Endothelial cell of umbilical vein (primary cell): ENCODE measurements around the gene NFATC2. TPM values are rescaled to one million over a fixed set of nuclear protein-coding genes. Genes with fewer than 3 reads are reported as not detected.

Experiments used
- BruUV-seq: library from RNA; stranded (reverse); fragments of 400-500 nt; replicated peaks from 2 replicates; lab custom pipeline; 2021; lab: Mats Ljungman, UMichigan
- CTCF ChIA-PET: fragments of 300-600, 350-600 bp; sonication (Branson Sonifier 250); formaldehyde crosslinking; loops from one replicate; lab custom pipeline; 2021; ENCODE audit warnings: antibody characterized with exemption, inconsistent platforms; lab: Charles Lee
- POLR2A ChIA-PET: fragments of 300-600, 350-600 bp; sonication (Branson Sonifier 250); formaldehyde crosslinking; loops from one replicate; lab custom pipeline; 2021; ENCODE audit warnings: antibody characterized with exemption, inconsistent platforms; lab: Charles Lee
- DNase-seq: peaks from one replicate; pipeline ENCODE4 v3.0.0-alpha.2; 2011; ENCODE audit warnings: low read depth, low spot score
- FAIRE-seq: peaks from 2 replicates; lab custom pipeline; 2011; peaks lifted over from hg19 to GRCh38; lab: Jason Lieb, UNC
- H2AFZ ChIP-seq: 2 replicates; pipeline ENCODE4 v1.6.0; 2012; ENCODE audit warnings: low read depth, low read length, control low read depth, inconsistent platforms
- H3K27ac ChIP-seq: 2 replicates; pipeline ENCODE4 v1.5.1; 2011; ENCODE audit warnings: low read depth, mild to moderate bottlenecking, control low read depth, low read length, moderate library complexity; ENCODE audit not compliant: insufficient read depth
- H3K27me3 ChIP-seq, 2 experiments: 2 replicates each; pipeline versions ENCODE4 v1.6.0 to v1.6.1; 2011; ENCODE audit warnings: low read length in 2 of 2, mixed read lengths in 1 of 2; ENCODE audit not compliant: control insufficient read depth in 2 of 2, insufficient read depth in 2 of 2
- H3K36me3 ChIP-seq, 2 experiments: 2 replicates in 1 of 2; 3 replicates in 1 of 2; pipeline ENCODE4 v1.5.1; 2011; ENCODE audit warnings: low read length in 2 of 2, mild to moderate bottlenecking in 1 of 2, moderate library complexity in 1 of 2; ENCODE audit not compliant: control insufficient read depth in 2 of 2, insufficient read depth in 2 of 2; ENCODE audit errors: extremely low read depth in 1 of 2
- H3K4me1 ChIP-seq: 3 replicates; pipeline ENCODE4 v1.5.1; 2011; ENCODE audit warnings: mild to moderate bottlenecking, low read length; ENCODE audit not compliant: control insufficient read depth, insufficient read depth; ENCODE audit errors: extremely low read depth
- H3K4me2 ChIP-seq: 2 replicates; pipeline ENCODE4 v1.6.1; 2011; ENCODE audit warnings: low read length, control low read depth, mixed read lengths; ENCODE audit not compliant: insufficient read depth
- H3K4me3 ChIP-seq, 3 experiments: fragments of 200-600 bp in 1 of 3; sonication (generic), shearing (Covaris generic) in 1 of 3; replicated peaks in 1 of 3; 2 replicates each; pipeline ENCODE4 v1.5.1; 2011 to 2016; ENCODE audit warnings: control low read depth in 3 of 3, low read length in 3 of 3, mild to moderate bottlenecking in 2 of 3, inconsistent platforms in 1 of 3, low read depth in 1 of 3, moderate library complexity in 1 of 3; ENCODE audit not compliant: insufficient read depth in 1 of 3
- H3K79me2 ChIP-seq: 2 replicates; pipeline ENCODE4 v1.6.0; 2012; ENCODE audit warnings: low read length, inconsistent platforms; ENCODE audit not compliant: control insufficient read depth, insufficient read depth
- H3K9ac ChIP-seq: replicated peaks from 2 replicates; pipeline ENCODE3; 2011; ENCODE audit warnings: low read length, control low read depth; ENCODE audit not compliant: insufficient read depth; ENCODE audit errors: extremely low read depth
- H3K9me1 ChIP-seq: replicated peaks from 3 replicates; pipeline ENCODE4 v1.6.0; 2011; ENCODE audit warnings: mild to moderate bottlenecking, low read length; ENCODE audit not compliant: control insufficient read depth, insufficient read depth; ENCODE audit errors: extremely low read depth
- H3K9me3 ChIP-seq: replicated peaks from 2 replicates; pipeline ENCODE4 v1.5.1; 2012; ENCODE audit warnings: low read length, inconsistent platforms; ENCODE audit not compliant: control insufficient read depth, insufficient read depth
- H4K20me1 ChIP-seq: replicated peaks from 2 replicates; pipeline ENCODE3; 2011; ENCODE audit warnings: mild to moderate bottlenecking, low read length; ENCODE audit not compliant: control insufficient read depth, insufficient read depth; ENCODE audit errors: extremely low read depth
- CTCF ChIP-seq, 2 donors: IDR thresholded peaks; 1 replicate in 1 of 2; 2 replicates in 1 of 2; pipeline ENCODE4 v1.5.1; 2011; ENCODE audit warnings: low read length in 2 of 2, mild to moderate bottlenecking in 2 of 2, moderate library complexity in 2 of 2, control low read depth in 1 of 2, inconsistent platforms in 1 of 2, low read depth in 1 of 2; ENCODE audit not compliant: insufficient read depth in 1 of 2; ENCODE audit errors: extremely low read depth in 1 of 2
- EZH2 ChIP-seq: IDR thresholded peaks from 2 replicates; pipeline ENCODE4 v1.6.1; 2012; ENCODE audit warnings: borderline replicate concordance, low read depth, mild to moderate bottlenecking, moderate library complexity, low read length, inconsistent platforms; ENCODE audit not compliant: severe bottlenecking
- FOS ChIP-seq: IDR thresholded peaks from 2 replicates; pipeline ENCODE4 v1.6.1; 2011; ENCODE audit warnings: mild to moderate bottlenecking, low read length, moderate library complexity, borderline replicate concordance; ENCODE audit not compliant: insufficient read depth
- GATA2 ChIP-seq: IDR thresholded peaks from 2 replicates; pipeline ENCODE4 v1.7.0; 2011; ENCODE audit warnings: low read depth, mild to moderate bottlenecking, moderate library complexity, mixed read lengths, low read length; ENCODE audit not compliant: insufficient read length, insufficient read depth
- JUN ChIP-seq: IDR thresholded peaks from 2 replicates; pipeline ENCODE4 v1.6.1; 2011; ENCODE audit warnings: borderline replicate concordance, low read depth; ENCODE audit not compliant: insufficient read length, insufficient read depth
- MAX ChIP-seq: IDR thresholded peaks from 2 replicates; pipeline ENCODE4 v1.6.1; 2011; ENCODE audit not compliant: insufficient read depth, insufficient read length
- MYC ChIP-seq: IDR thresholded peaks from one replicate; pipeline ENCODE4 v1.6.1; 2011; ENCODE audit warnings: mild to moderate bottlenecking, low read depth, low read length
- POLR2A ChIP-seq: IDR thresholded peaks from 2 replicates; pipeline ENCODE4 v1.6.1; 2012; ENCODE audit warnings: low read depth, mild to moderate bottlenecking, control low read depth, low read length
- POLR2AphosphoS5 ChIP-seq: IDR thresholded peaks from 2 replicates; pipeline ENCODE4 v1.6.1; 2012; ENCODE audit warnings: low read depth, mild to moderate bottlenecking, control low read depth, low read length, moderate library complexity; ENCODE audit not compliant: insufficient read depth
- dilution Hi-C: fragments of 300-500 bp; cut with MboI; formaldehyde crosslinking; loops from one replicate; pipeline ENCODE4 v1.15.0; 2019; ENCODE audit warnings: low sequenced_read_pairs; ENCODE audit not compliant: extremely low pct_ligation_motif_present
- intact Hi-C: fragments of 100-400 bp; cut with micrococcal nuclease; formaldehyde crosslinking; loops from one replicate; pipeline ENCODE4 v1.10.0; 2022
- polyA plus RNA-seq, 4 experiments: library from polyadenylated mRNA; depleted of rRNA in 3 of 4; stranded (reverse) in 3 of 4; unstranded in 1 of 4; fragments of >200 nt; gene quantifications; 2 replicates each; pipeline versions ENCODE4 v1.2.1 to v1.2.3, GENCODE V29; 2011 to 2012; ENCODE audit warnings: missing spikeins in 1 of 4
- total RNA-seq: library from RNA; stranded (reverse); gene quantifications from 2 replicates; pipeline ENCODE4 v1.2.3, GENCODE V29; 2021

NFATC2 gene
- total and polyA plus RNA-seq, 2 donors (not counting 3 experiments of a cell fraction or from before 2014, with no cell fraction given), result 3.1 to 13.0 TPM

- dilution Hi-C loops (no loop called here), intact Hi-C loops (loop anchor here (1.0 to 2.0 kb wide), 8 partner anchors 9 to 184 kb away; partner anchors contain the start of gene NFATC2)
- Histone ChIP-seq H3K9ac (peak overlapping the region; percentile 54), H4K20me1 (no peaks in the 10 kb centered on the region), H3K9me3 (no peaks in the 10 kb centered on the region), H3K27ac (peak overlapping the region; percentile 83), H3K4me1 (peaks cover 20% of the 10 kb centered on the region), H2AFZ (no peak overlapping the region), H3K9me1 (no peaks in the 10 kb centered on the region), H3K4me2 (peak overlapping the region; percentile 47), H3K36me3 (peaks cover 0 to 1% of the 10 kb centered on the region in 2 experiments), H3K79me2 (no peaks in the 10 kb centered on the region), H3K4me3 (no peak overlapping the region), H3K27me3 (no peaks in the 10 kb centered on the region)
- TF ChIP-seq GATA2 (no peak), POLR2AphosphoS5 (no peak), CTCF (IDR thresholded peaks at IDR 0.05; ENCODE audit: extremely low read depth in 1 of 2, insufficient read depth in 1 of 2, low read depth in 1 of 2, low read length in 2 of 2) (no peak), EZH2 (no peak), FOS (no peak), POLR2A (no peak), MYC (no peak), JUN (no peak), MAX (no peak)
- FAIRE-seq (no peak), DNase-seq (no peak)
- ChIA-PET CTCF (interaction anchor here (0.9 to 1.8 kb wide), 12 partner anchors 9 to 460 kb away, joined by 3 to 24 read pairs (median 5); partner anchors contain the start of gene NFATC2), POLR2A (interaction anchor here (0.6 kb wide), 1 partner anchor 214 kb away, joined by 9 read pairs; no protein-coding TSS in a partner anchor)
- BruUV-seq, result no TSS peak
Observed at GRCh38 chr20:51447765-51448148, 94.8 kb downstream of the NFATC2 start.
